HCT116 (cell line): ENCODE data around the gene MAST4. TPM values are rescaled to one million over a fixed set of nuclear protein-coding genes. Genes with fewer than 3 reads are reported as not detected.

ENCODE experiments used
- ATAC-seq: fragments of 200-7000 bp; cut with Tn5 transposase; 2 replicates; pipeline ENCODE4 v1.9.1; 2020; ENCODE audit warnings: mild to moderate bottlenecking, moderate library complexity
- BruUV-seq: library from RNA; stranded (reverse); fragments of 400-500 nt; replicated peaks from 2 replicates; lab custom pipeline; 2021; lab: Mats Ljungman, UMichigan
- CTCF ChIA-PET: fragments of 300-600 bp; sonication (Branson Sonifier 250); formaldehyde crosslinking; loops from one replicate; lab custom pipeline; 2021; ENCODE audit warnings: antibody characterized with exemption; lab: Charles Lee
- POLR2A ChIA-PET: fragments of 300-600, 350-600 bp; sonication (Branson Sonifier 250); formaldehyde crosslinking; loops from one replicate; lab custom pipeline; 2021; ENCODE audit warnings: antibody characterized with exemption; lab: Charles Lee
- RAD21 ChIA-PET, 2 experiments: fragments of 300-600 bp; sonication (Branson Sonifier 250); formaldehyde crosslinking; loops; one replicate each; lab custom pipeline; 2023; ENCODE audit warnings: low total read pairs in 2 of 2; ENCODE audit not compliant: uncharacterized antibody in 2 of 2, unreplicated experiment in 2 of 2, low non-redundant PET in 1 of 2; lab: Charles Lee
- DNase-seq: peaks from one replicate; pipeline ENCODE4 v3.0.0-alpha.2; 2010; ENCODE audit warnings: low read depth, low spot score
- H2AFZ ChIP-seq: fragments of 200-600 bp; shearing (Covaris generic), sonication (generic); 2 replicates; pipeline ENCODE4 v1.6.1; 2017; ENCODE audit warnings: low read depth, mixed run types, mixed read lengths, antibody characterized with exemption, low read length; ENCODE audit not compliant: poor library complexity, severe bottlenecking
- H3K27ac ChIP-seq: 2 replicates; pipeline ENCODE4 v1.5.1; 2012; ENCODE audit warnings: low read depth, low read length
- H3K27me3 ChIP-seq: fragments of 200-600 bp; sonication (generic); 2 replicates; pipeline ENCODE4 v1.6.1; 2016; ENCODE audit warnings: mixed run types, low read length, mixed read lengths; ENCODE audit not compliant: insufficient read depth
- H3K36me3 ChIP-seq, 2 experiments: fragments of 200-500 bp in 1 of 2; fragments of 200-600 bp in 1 of 2; sonication (Bioruptor generic) in 1 of 2; sonication (generic) in 1 of 2; 2 replicates each; pipeline versions ENCODE4 v1.5.1 to v1.6.1; 2014 to 2016; ENCODE audit warnings: low read length in 2 of 2, inconsistent platforms in 1 of 2, mixed read lengths in 1 of 2, mixed run types in 1 of 2; ENCODE audit not compliant: insufficient read depth in 2 of 2, control insufficient read depth in 1 of 2
- H3K4me1 ChIP-seq, 2 experiments: fragments of 200-600 bp in 1 of 2; sonication (generic) in 1 of 2; 2 replicates each; pipeline versions ENCODE4 v1.5.1 to v1.6.1; 2012 to 2017; ENCODE audit warnings: low read length in 2 of 2, inconsistent platforms in 1 of 2, mild to moderate bottlenecking in 1 of 2, mixed read lengths in 1 of 2, mixed run types in 1 of 2, moderate library complexity in 1 of 2; ENCODE audit not compliant: insufficient read depth in 2 of 2, control insufficient read depth in 1 of 2
- H3K4me2 ChIP-seq: fragments of 200-600 bp; sonication (generic); 2 replicates; pipeline ENCODE4 v1.6.1; 2017; ENCODE audit warnings: mixed run types, low read length, mixed read lengths
- H3K4me3 ChIP-seq, 2 experiments: fragments of 200-600 bp in 1 of 2; sonication (generic) in 1 of 2; replicated peaks in 1 of 2; 2 replicates each; pipeline ENCODE4 v1.5.1; 2011 to 2016; ENCODE audit warnings: low read length in 2 of 2, control low read depth in 1 of 2, low read depth in 1 of 2, mild to moderate bottlenecking in 1 of 2, mixed read lengths in 1 of 2, mixed run types in 1 of 2
- H3K79me2 ChIP-seq: fragments of 200-600 bp; sonication (generic); 2 replicates; pipeline ENCODE4 v1.6.1; 2017; ENCODE audit warnings: mild to moderate bottlenecking, mixed run types, low read length, moderate library complexity, mixed read lengths; ENCODE audit not compliant: insufficient read depth
- H3K9ac ChIP-seq: fragments of 200-600 bp; sonication (generic); 2 replicates; pipeline ENCODE4 v1.6.1; 2016; ENCODE audit warnings: low read length, mixed read lengths
- H3K9me2 ChIP-seq: fragments of 200-600 bp; sonication (generic), shearing (Covaris generic); 2 replicates; pipeline ENCODE4 v1.6.1; 2017; ENCODE audit warnings: mixed run types, mild to moderate bottlenecking, moderate library complexity; ENCODE audit not compliant: insufficient read depth
- H3K9me3 ChIP-seq, 2 experiments: fragments of 200-500 bp in 1 of 2; fragments of 200-600 bp in 1 of 2; sonication (Bioruptor generic) in 1 of 2; sonication (generic) in 1 of 2; 2 replicates each; pipeline ENCODE4 v1.6.1; 2014 to 2017; ENCODE audit warnings: low read length in 2 of 2, mixed read lengths in 2 of 2, inconsistent platforms in 1 of 2, low read depth in 1 of 2, mild to moderate bottlenecking in 1 of 2, mixed run types in 1 of 2, moderate library complexity in 1 of 2; ENCODE audit not compliant: control insufficient read depth in 1 of 2, insufficient read depth in 1 of 2
- H4K20me1 ChIP-seq: fragments of 200-600 bp; sonication (generic), shearing (Covaris generic); 2 replicates; pipeline ENCODE4 v1.6.1; 2017; ENCODE audit warnings: mixed run types, mild to moderate bottlenecking, moderate library complexity; ENCODE audit not compliant: insufficient read depth
- CTCF ChIP-seq, 3 experiments: fragments of 200-600 bp in 1 of 3; sonication (generic) in 1 of 3; IDR thresholded peaks in 2 of 3; conservative IDR thresholded peaks in 1 of 3; 2 replicates each; pipeline ENCODE4 v1.5.1; 2012 to 2017; ENCODE audit warnings: low read depth in 2 of 3, low read length in 2 of 3, antibody characterized with exemption in 1 of 3, borderline replicate concordance in 1 of 3, control low read depth in 1 of 3, mild to moderate bottlenecking in 1 of 3, mixed read lengths in 1 of 3, mixed run types in 1 of 3, moderate library complexity in 1 of 3; ENCODE audit not compliant: insufficient read depth in 1 of 3
- ELF1 ChIP-seq: IDR thresholded peaks from 2 replicates; pipeline ENCODE4 v1.6.1; 2012; ENCODE audit warnings: low read depth, borderline replicate concordance
- EZH2phosphoT487 ChIP-seq: fragments of 200-600 bp; IDR thresholded peaks from 2 replicates; pipeline ENCODE4 v1.6.1; 2018; ENCODE audit warnings: antibody characterized with exemption, borderline replicate concordance
- POLR2A ChIP-seq: IDR thresholded peaks from 2 replicates; pipeline ENCODE4 v1.7.0; 2011; ENCODE audit warnings: borderline replicate concordance; ENCODE audit not compliant: insufficient read depth, insufficient read length; ENCODE audit errors: extremely low read depth
- POLR2AphosphoS5 ChIP-seq: IDR thresholded peaks from 2 replicates; pipeline ENCODE4 v1.6.1; 2011; ENCODE audit warnings: mild to moderate bottlenecking, low read depth, low read length, moderate library complexity
- SP1 ChIP-seq: IDR thresholded peaks from 2 replicates; pipeline ENCODE4 v1.6.1; 2012; ENCODE audit warnings: low read depth
- YY1 ChIP-seq: IDR thresholded peaks from 2 replicates; pipeline ENCODE4 v1.6.1; 2011; ENCODE audit warnings: low read length, low read depth, moderate library complexity, mild to moderate bottlenecking; ENCODE audit not compliant: insufficient replicate concordance; ENCODE audit errors: extremely low read depth
- ZFX ChIP-seq: fragments of 450-650 bp; IDR thresholded peaks from 2 replicates; pipeline ENCODE4 v1.6.1; 2017
- intact Hi-C: fragments of 100-400 bp; cut with micrococcal nuclease; formaldehyde crosslinking; loops from 2 replicates; pipeline ENCODE4 v1.10.0; 2022
- total RNA-seq: library from RNA; stranded (reverse); gene quantifications from one replicate; pipeline ENCODE4 v1.2.1, GENCODE V29; 2021; ENCODE audit not compliant: unreplicated experiment
- TF ChIP-seq, protein P1 (sequence below): IDR thresholded peaks from 2 replicates; pipeline ENCODE4 v1.6.1; 2011; ENCODE audit warnings: mild to moderate bottlenecking, low read length, moderate library complexity; ENCODE audit not compliant: insufficient replicate concordance; ENCODE audit errors: extremely low read depth

MAST4 gene
- total RNA-seq, 1 experiment from 2014 or later, result 1.1 TPM

- no peak overlapping the region for H3K4me2 ChIP-seq
- peaks cover 20% of the 10 kb centered on the region for H3K27me3 ChIP-seq
- intact Hi-C loops, result no loop called here
- RAD21 ChIA-PET, result no interaction called here
- no peak for DNase-seq
- POLR2A ChIA-PET, result no interaction called here
- H3K9ac ChIP-seq, result no peak overlapping the region
- TF ChIP-seq POLR2A, result no peak
- TF ChIP-seq YY1, result no peak
- TF ChIP-seq CTCF (IDR thresholded peaks at IDR 0.05 in 2 of 3, conservative IDR thresholded peaks at IDR 0.05 in 1 of 3; ENCODE audit: borderline replicate concordance in 1 of 3, insufficient read depth in 1 of 3, low read depth in 2 of 3, low read length in 2 of 3), result no peak
- TF ChIP-seq ZFX, result no peak
- no peak for TF ChIP-seq POLR2AphosphoS5
- TF ChIP-seq, protein P1, sequence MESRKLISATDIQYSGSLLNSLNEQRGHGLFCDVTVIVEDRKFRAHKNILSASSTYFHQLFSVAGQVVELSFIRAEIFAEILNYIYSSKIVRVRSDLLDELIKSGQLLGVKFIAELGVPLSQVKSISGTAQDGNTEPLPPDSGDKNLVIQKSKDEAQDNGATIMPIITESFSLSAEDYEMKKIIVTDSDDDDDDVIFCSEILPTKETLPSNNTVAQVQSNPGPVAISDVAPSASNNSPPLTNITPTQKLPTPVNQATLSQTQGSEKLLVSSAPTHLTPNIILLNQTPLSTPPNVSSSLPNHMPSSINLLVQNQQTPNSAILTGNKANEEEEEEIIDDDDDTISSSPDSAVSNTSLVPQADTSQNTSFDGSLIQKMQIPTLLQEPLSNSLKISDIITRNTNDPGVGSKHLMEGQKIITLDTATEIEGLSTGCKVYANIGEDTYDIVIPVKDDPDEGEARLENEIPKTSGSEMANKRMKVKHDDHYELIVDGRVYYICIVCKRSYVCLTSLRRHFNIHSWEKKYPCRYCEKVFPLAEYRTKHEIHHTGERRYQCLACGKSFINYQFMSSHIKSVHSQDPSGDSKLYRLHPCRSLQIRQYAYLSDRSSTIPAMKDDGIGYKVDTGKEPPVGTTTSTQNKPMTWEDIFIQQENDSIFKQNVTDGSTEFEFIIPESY, result no peak
- no peak for TF ChIP-seq EZH2phosphoT487
- TF ChIP-seq ELF1, result no peak
- TF ChIP-seq SP1, result no peak
- no peaks in the 10 kb centered on the region for H3K79me2 ChIP-seq
- H3K4me1 ChIP-seq, result no peaks in the 10 kb centered on the region
- H3K36me3 ChIP-seq, result no peaks in the 10 kb centered on the region
- no peak overlapping the region for H3K27ac ChIP-seq
- H4K20me1 ChIP-seq, result no peaks in the 10 kb centered on the region; the same call in 1 of the 2 replicates
- CTCF ChIA-PET, result no interaction called here
- H3K9me2 ChIP-seq, result no peaks in the 10 kb centered on the region
- no peak overlapping the region for H2AFZ ChIP-seq
- BruUV-seq, result no TSS peak
- no peak for ATAC-seq
- H3K9me3 ChIP-seq, result no peaks in the 10 kb centered on the region
- no peak overlapping the region for H3K4me3 ChIP-seq
Observed at GRCh38 chr5:67119010-67119409, 522.8 kb downstream of the MAST4 start.
